GM21390 (cell line): ENCODE results near the gene GDPD4.

ENCODE experiments used
- ATAC-seq: cut with Tn5 transposase; IDR thresholded peaks from one replicate; pipeline ENCODE4 v1.9.1; 2021; ENCODE audit not compliant: unreplicated experiment

GDPD4 gene

DNA sequence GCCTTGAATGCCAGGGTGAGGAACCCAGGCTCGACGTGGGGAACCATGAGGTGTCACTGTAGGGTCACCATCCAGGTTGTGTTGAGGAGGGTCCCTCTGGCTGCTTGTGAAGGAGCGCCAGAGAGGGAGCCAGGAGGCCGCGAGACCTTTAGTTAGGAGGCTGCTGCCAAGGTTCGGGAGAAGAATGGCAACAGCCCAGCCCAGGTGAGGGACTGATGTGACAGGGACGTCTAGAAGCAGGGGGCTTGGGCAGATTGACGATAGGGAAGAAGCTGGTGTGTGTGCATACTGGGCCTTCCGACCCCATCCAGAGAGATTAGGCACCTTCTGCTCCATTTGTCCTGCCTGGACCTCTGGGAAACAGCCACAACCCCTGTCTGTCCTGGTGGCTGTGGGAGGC is 124.5 kb downstream of the GDPD4 start:
- no peak for ATAC-seq

DNA sequence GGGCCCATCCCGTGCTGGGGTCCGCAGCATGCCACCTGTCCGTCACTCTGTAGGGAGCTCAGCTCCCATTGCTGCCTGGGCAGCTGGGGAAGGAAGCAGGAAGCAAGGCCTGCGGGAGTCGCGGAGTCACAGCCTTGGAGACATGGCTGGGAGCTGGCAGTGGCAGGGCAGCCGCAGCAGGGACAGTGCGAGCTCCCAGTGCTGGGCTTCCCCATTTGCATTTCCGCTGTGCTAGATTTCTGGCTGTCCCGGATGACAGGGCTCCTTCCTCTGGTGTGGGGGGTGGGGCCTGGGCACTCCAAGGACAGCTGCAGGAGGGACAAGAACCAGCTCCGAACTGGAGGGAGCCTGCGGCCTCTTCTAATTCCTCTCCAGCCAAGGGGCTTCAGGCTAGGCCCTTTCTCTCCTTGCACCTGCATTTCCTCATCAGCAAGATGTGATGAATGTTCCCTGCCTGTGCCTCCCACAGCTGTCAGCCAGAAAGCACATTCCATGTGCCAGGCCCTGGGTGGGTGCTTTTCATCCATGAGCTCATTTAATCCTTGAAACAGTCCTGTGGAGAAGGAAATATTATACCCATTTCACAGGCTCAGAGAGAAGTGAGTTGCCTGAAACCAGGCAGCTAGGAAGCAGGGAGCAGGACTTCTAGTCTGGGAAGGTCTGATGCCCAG is 125.5 kb downstream of the GDPD4 start:
- ATAC-seq, result no peak

DNA sequence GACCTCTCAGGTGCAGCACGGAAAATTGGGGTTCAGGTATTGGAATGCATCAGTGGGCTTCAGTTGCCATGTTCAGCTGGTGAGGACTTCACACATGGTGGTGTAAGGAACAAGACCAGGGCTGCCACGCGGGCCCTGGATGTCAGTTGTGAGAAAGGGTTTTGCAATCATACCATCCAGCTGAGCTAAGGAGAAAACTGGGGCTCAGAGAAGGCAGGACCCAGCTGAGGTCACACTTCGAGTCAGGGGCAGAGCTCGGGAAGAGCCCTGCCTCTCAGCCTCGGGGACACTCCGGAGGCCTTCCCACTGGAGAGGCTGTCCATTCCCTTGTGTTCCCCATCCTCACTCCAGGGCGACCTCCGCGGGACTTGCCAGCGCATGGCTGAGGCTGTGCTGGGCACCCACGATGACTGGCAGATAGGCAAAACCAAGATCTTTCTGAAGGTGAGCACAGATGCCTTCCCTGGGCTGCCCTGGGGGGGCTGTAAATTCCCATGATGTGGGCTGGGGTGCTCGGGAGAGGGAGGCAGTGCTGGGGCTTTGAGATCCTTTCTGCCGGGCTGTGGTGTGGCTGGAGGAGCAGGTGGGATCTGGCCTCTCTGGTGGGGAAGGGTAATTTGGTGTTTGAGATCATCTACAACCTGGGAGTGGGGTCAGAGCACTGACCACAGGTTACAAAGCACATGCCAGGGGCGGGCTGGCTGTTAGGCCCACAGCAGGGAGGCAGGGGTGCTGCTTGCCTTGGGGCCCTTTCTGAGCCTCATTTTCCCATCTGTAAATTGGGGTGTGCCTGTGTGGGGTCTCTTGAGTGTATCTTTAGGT is 126.3 kb downstream of the GDPD4 start:
- no peak for ATAC-seq

- no peak for ATAC-seq
These were observed 126.9 kb downstream of the GDPD4 start for GRCh38 chr11:77174559-77174958.

DNA sequence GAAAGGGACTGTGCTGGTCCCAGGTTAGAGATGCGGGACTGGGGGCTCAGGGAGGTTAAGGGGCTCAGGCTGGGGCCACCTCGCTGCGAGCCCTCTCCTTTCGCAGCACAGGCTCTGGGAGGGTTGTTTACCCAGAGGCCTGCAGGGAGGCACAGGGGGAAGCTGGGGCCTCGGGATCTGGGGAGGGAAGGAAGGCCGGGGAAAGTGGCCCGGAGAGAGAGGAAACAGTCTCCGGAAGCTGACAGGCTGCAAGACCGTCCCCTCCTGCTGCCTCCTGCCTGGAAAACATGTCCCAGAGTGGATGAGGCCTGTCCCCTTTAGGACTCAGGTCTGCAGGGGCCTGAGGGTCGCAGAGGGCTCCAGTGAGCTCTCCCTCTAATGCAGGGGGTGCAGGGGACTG is 128.0 kb downstream of the GDPD4 start:
- no peak for ATAC-seq

- ATAC-seq, result no peak
These were observed 128.9 kb downstream of the GDPD4 start for GRCh38 chr11:77172666-77172982.

GRCh38 chr11:77171885-77172665 is 129.4 kb downstream of the GDPD4 start:
- no peak for ATAC-seq

DNA sequence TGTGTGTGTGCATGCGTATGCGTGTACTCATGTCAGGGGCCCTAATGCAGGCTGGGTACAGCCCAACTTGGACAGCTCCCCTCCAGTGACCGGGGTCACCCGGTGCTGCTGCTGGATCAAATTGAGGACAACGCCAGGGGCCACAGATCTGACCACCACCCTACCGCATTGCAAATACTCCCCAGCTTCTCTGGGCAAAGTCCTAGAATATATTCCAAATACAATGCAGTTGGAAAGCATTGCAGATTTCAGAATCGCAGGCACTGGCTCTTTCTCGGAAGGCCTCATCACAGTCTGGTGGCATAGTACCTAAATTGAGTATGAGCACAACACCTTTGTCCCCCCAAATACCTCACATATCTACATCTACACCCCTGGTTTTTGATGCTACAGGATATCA is 130.2 kb downstream of the GDPD4 start:
- no peak for ATAC-seq

DNA sequence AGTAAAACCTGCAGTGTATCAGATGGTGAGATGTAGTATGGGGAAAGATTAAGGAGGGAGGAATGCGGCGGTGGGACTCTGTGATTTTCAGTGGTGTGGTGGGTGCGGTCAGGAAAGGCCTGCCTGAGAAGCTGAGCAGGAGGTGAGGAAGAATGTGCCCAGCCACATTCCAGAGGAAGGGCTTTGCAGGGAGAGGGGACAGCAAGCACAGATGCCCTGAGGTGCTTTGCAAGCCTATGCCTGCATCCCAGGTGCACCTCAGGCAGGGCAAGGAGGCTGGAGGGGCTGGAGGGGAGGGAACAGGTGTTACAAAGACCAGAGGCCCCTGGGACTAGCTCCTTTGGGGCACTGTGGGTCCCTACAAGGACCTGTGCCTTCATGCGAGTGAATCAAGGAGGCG is 131.4 kb downstream of the GDPD4 start:
- ATAC-seq, result no peak

- ATAC-seq, result no peak
These were observed 133.7 kb downstream of the GDPD4 start for GRCh38 chr11:77167791-77168190.

DNA sequence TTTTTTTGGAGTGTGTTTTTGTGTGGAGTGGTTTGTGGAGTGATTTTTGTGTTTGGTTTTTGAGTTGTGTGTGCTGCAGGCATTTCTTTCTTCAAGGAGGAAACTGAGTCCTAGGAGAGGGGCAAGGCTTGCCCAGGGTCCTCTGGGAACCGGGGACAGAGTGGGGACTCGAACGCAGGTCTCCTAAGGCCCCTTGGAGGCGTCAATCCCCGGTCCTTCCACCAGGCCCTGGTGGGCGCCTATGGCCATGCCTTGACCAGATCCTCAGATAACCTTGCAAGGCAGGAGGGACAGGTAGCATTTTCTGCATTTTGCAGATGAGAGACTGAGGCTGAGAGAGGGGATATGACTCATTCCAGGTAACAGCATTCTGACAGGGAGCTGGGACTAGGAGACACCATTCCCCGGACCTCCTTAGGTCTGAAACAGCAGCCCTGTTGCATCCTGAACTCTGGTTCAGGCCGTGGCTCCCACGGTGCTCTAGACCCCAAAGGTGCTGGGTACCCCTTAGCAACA is 134.3 kb downstream of the GDPD4 start:
- no peak for ATAC-seq
